Measurements from ENCODE around the gene KCNN4.

GRCh38 chr19:43766755-43767043 is 14.1 kb downstream of the KCNN4 start:
- no peak for TF ChIP-seq CTCF (IDR thresholded peaks at IDR 0.05; ENCODE audit: borderline replicate concordance, extremely low read depth, low read length, poor library complexity, severe bottlenecking)
- no peak for TF ChIP-seq EZH2 (IDR thresholded peaks at IDR 0.05; ENCODE audit: borderline replicate concordance, low read depth, low read length, severe bottlenecking)

Data from DND-41 (cell line).